Hepatocyte (in vitro differentiated cells): ENCODE data around the gene EME1.

Experiments used
- CTCF ChIP-seq: fragments of 200-600 bp; sonication (generic); IDR thresholded peaks from 2 replicates; pipeline ENCODE4 v1.5.1; 2016; ENCODE audit warnings: antibody characterized with exemption, mild to moderate bottlenecking; ENCODE audit not compliant: poor library complexity
- EZH2 ChIP-seq: fragments of 200-600 bp; sonication (generic); IDR thresholded peaks from 2 replicates; pipeline ENCODE4 v1.6.1; 2016; ENCODE audit warnings: antibody characterized with exemption, mild to moderate bottlenecking, borderline replicate concordance
- EZH2phosphoT487 ChIP-seq: fragments of 200-600 bp; sonication (generic); IDR thresholded peaks from one replicate; pipeline ENCODE4 v1.6.1; 2018; ENCODE audit warnings: antibody characterized with exemption, mild to moderate bottlenecking, low read depth, moderate library complexity; ENCODE audit not compliant: unreplicated experiment, severe bottlenecking

- TF ChIP-seq CTCF (no peak), EZH2 (no peak), EZH2phosphoT487 (no peak)
Observed at GRCh38 chr17:50345432-50346312, 27.4 kb upstream of the EME1 start, which contains the start of gene XYLT2.
